OCI-LY7 (cell line): ENCODE data around the gene KIF3A.

Experiments
- CTCF ChIP-seq: fragments of 200-600 bp; sonication (generic); conservative IDR thresholded peaks from 2 replicates; pipeline ENCODE4 v1.5.1; 2014; ENCODE audit warnings: mild to moderate bottlenecking, antibody characterized with exemption, low read length, moderate library complexity, mixed read lengths
- EZH2phosphoT487 ChIP-seq: fragments of 200-600 bp; sonication (generic); IDR thresholded peaks from 2 replicates; pipeline ENCODE4 v1.6.1; 2018; ENCODE audit warnings: low read depth, borderline replicate concordance, mild to moderate bottlenecking, mixed run types, antibody characterized with exemption, low read length, moderate library complexity, mixed read lengths

DNA sequence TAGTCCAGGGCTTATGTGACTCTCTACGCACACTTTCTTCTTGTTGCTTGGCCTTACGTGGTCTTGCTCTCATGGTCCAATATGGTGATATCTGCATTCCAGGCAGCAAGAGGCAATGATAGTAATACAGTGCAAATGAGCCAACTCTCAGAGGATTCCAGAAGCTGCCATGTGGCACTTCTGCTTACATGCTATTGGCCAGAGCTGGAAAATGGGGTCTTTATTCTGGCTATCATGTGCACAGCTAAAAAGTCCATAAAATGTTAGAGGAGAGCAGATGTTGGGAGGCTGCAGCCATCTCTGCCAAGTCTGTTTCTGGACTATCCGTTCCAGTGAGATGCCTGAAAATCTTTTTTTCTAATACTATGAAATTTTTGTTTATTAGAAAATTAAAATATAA, 42.6 kb upstream of the KIF3A start:
- TF ChIP-seq CTCF (no peak), EZH2phosphoT487 (no peak)
